Mononuclear cell (primary cell): ENCODE results near the gene LRRC8C. TPM values are rescaled to one million over a fixed set of nuclear protein-coding genes. Genes with fewer than 3 reads are reported as not detected.
"Not testable (repeated sequence)": the region's sequence is repeated elsewhere in the genome, so short reads cannot be mapped to it uniquely, and the experiment has no call there.

Experiments
- H3K27me3 ChIP-seq: 2 replicates; pipeline ENCODE4 v1.6.0; 2011; ENCODE audit warnings: low read length, control low read depth; ENCODE audit not compliant: insufficient read depth
- H3K4me1 ChIP-seq: 2 replicates; pipeline ENCODE4 v1.5.1; 2011; ENCODE audit warnings: mild to moderate bottlenecking, low read length, control low read depth; ENCODE audit not compliant: insufficient read depth
- H3K4me3 ChIP-seq: 2 replicates; pipeline ENCODE4 v1.5.1; 2011; ENCODE audit warnings: mild to moderate bottlenecking, low read length, moderate library complexity
- H3K9me3 ChIP-seq: 2 replicates; pipeline ENCODE4 v1.5.1; 2011; ENCODE audit warnings: low read depth, mild to moderate bottlenecking, control low read depth, low read length
- total RNA-seq: library from RNA; depleted of rRNA; stranded (reverse); fragments of >200 nt; gene quantifications from one replicate; pipeline ENCODE4 v1.2.3, GENCODE V29; 2012

LRRC8C gene
- total RNA-seq, 1 donor, result 46.0 TPM

- Histone ChIP-seq H3K4me3 (no peak overlapping the region), H3K27me3 (no peaks in the 10 kb centered on the region), H3K4me1 (peaks cover 8% of the 10 kb centered on the region), H3K9me3 (no peaks in the 10 kb centered on the region)
Observed at GRCh38 chr1:89616844-89617627, 15.9 kb upstream of the LRRC8C start.

GRCh38 chr1:89620664-89621063, 12.3 kb upstream of the LRRC8C start:
- H3K4me3 ChIP-seq, result no peak overlapping the region
- no peaks in the 10 kb centered on the region for H3K27me3 ChIP-seq
- no peaks in the 10 kb centered on the region for H3K9me3 ChIP-seq
- peaks cover 2% of the 10 kb centered on the region for H3K4me1 ChIP-seq

GRCh38 chr1:89622895-89623294, 10.0 kb upstream of the LRRC8C start:
- Histone ChIP-seq H3K4me1 (peaks cover 2% of the 10 kb centered on the region), H3K27me3 (no peaks in the 10 kb centered on the region), H3K9me3 (no peaks in the 10 kb centered on the region), H3K4me3 (no peak overlapping the region)

GRCh38 chr1:89624314-89624713, 8.6 kb upstream of the LRRC8C start:
- H3K4me1 ChIP-seq, result peaks cover 2% of the 10 kb centered on the region
- no peak overlapping the region for H3K4me3 ChIP-seq
- H3K9me3 ChIP-seq, result no peaks in the 10 kb centered on the region
- H3K27me3 ChIP-seq, result no peaks in the 10 kb centered on the region

GRCh38 chr1:89624715-89625323, 8.1 kb upstream of the LRRC8C start:
- no peaks in the 10 kb centered on the region for H3K9me3 ChIP-seq
- H3K27me3 ChIP-seq, result no peaks in the 10 kb centered on the region
- H3K4me1 ChIP-seq, result peaks cover 5% of the 10 kb centered on the region
- H3K4me3 ChIP-seq, result no peak overlapping the region

- Histone ChIP-seq H3K27me3 (no peaks in the 10 kb centered on the region), H3K4me3 (no peak overlapping the region), H3K4me1 (peaks cover 28% of the 10 kb centered on the region), H3K9me3 (no peaks in the 10 kb centered on the region)
Observed at GRCh38 chr1:89627596-89627962, 5.3 kb upstream of the LRRC8C start.

GRCh38 chr1:89629146-89629545, 3.8 kb upstream of the LRRC8C start:
- Histone ChIP-seq H3K4me3 (no peak overlapping the region), H3K9me3 (no peaks in the 10 kb centered on the region), H3K27me3 (no peaks in the 10 kb centered on the region), H3K4me1 (peaks cover 34% of the 10 kb centered on the region)

GRCh38 chr1:89629600-89629999, 3.3 kb upstream of the LRRC8C start:
- H3K27me3 ChIP-seq, H3K4me3 ChIP-seq, H3K9me3 ChIP-seq: not testable (repeated sequence)
- H3K4me1 ChIP-seq, result peaks cover 39% of the 10 kb centered on the region

GRCh38 chr1:89630048-89630447, 2.9 kb upstream of the LRRC8C start:
- Histone ChIP-seq H3K27me3 (no peaks in the 10 kb centered on the region), H3K4me1 (peaks cover 41% of the 10 kb centered on the region), H3K9me3 (no peaks in the 10 kb centered on the region), H3K4me3 (no peak overlapping the region)

GRCh38 chr1:89631816-89632656, 884 bp upstream of the LRRC8C start:
- Histone ChIP-seq H3K4me3 (peak overlapping the region; percentile 86), H3K4me1 (peaks cover 53% of the 10 kb centered on the region), H3K27me3 (no peaks in the 10 kb centered on the region), H3K9me3 (no peaks in the 10 kb centered on the region)

GRCh38 chr1:89633248-89633799, 404 bp downstream of the LRRC8C start:
- Histone ChIP-seq H3K9me3 (no peaks in the 10 kb centered on the region), H3K4me3 (peak overlapping the region; percentile 86), H3K4me1 (peaks cover 53% of the 10 kb centered on the region), H3K27me3 (no peaks in the 10 kb centered on the region)

GRCh38 chr1:89633800-89634625, 1.1 kb downstream of the LRRC8C start:
- no peaks in the 10 kb centered on the region for H3K9me3 ChIP-seq
- peaks cover 54% of the 10 kb centered on the region for H3K4me1 ChIP-seq
- no peaks in the 10 kb centered on the region for H3K27me3 ChIP-seq
- peak overlapping the region; percentile 86 for H3K4me3 ChIP-seq

- Histone ChIP-seq H3K4me1 (peaks cover 49% of the 10 kb centered on the region), H3K27me3 (no peaks in the 10 kb centered on the region), H3K9me3 (no peaks in the 10 kb centered on the region), H3K4me3 (no peak overlapping the region)
Observed at GRCh38 chr1:89635825-89636815, 3.2 kb downstream of the LRRC8C start.
